ENCODE measurements around the gene MRTFA.

The MRTFA gene

GRCh38 chr22:40449676-40450035, 186.9 kb downstream of the MRTFA start:
- no peak overlapping the region for H3K27ac ChIP-seq
- TF ChIP-seq CTCF (conservative IDR thresholded peaks at IDR 0.05) (no peak), ZFX (IDR thresholded peaks at IDR 0.05) (no peak)

GRCh38 chr22:40446203-40446602, 190.3 kb downstream of the MRTFA start:
- TF ChIP-seq CTCF (conservative IDR thresholded peaks at IDR 0.05) = no peak
- TF ChIP-seq ZFX (IDR thresholded peaks at IDR 0.05) = no peak
- no peak overlapping the region for H3K27ac ChIP-seq

GRCh38 chr22:40444178-40444831, 192.2 kb downstream of the MRTFA start:
- TF ChIP-seq ZFX (IDR thresholded peaks at IDR 0.05) (no peak), CTCF (conservative IDR thresholded peaks at IDR 0.05) (no peak)
- no peak overlapping the region for H3K27ac ChIP-seq

- TF ChIP-seq CTCF (conservative IDR thresholded peaks at IDR 0.05) (no peak), ZFX (IDR thresholded peaks at IDR 0.05) (no peak)
- no peak overlapping the region for H3K27ac ChIP-seq
These were observed 192.8 kb downstream of the MRTFA start for GRCh38 chr22:40443732-40444131.

GRCh38 chr22:40441761-40442390, 194.6 kb downstream of the MRTFA start:
- no peak for TF ChIP-seq ZFX (IDR thresholded peaks at IDR 0.05)
- no peak for TF ChIP-seq CTCF (conservative IDR thresholded peaks at IDR 0.05)

GRCh38 chr22:40436505-40437431, 199.8 kb downstream of the MRTFA start:
- no peak overlapping the region for H3K27ac ChIP-seq
- TF ChIP-seq CTCF (conservative IDR thresholded peaks at IDR 0.05) (peak; percentile 79), ZFX (IDR thresholded peaks at IDR 0.05) (no peak)

More at GRCh38 chr22:40441761-40442390, 194.6 kb downstream of the MRTFA start:
- H3K27ac ChIP-seq = no peak overlapping the region

- no peak for TF ChIP-seq CTCF (conservative IDR thresholded peaks at IDR 0.05)
- no peak overlapping the region for H3K27ac ChIP-seq
These were observed 201.8 kb downstream of the MRTFA start for GRCh38 chr22:40434745-40435144.
